ENCODE data around the gene CACNA2D1.

CACNA2D1 gene

GRCh38 chr7:81983406-81983805, 460.2 kb downstream of the CACNA2D1 start:
- DNase-seq (ENCODE audit: low read depth, low spot score) = no peak
- no peak overlapping the region for H3K4me3 ChIP-seq (ENCODE audit: low read depth, low read length)
- in situ Hi-C loops (cut with HindIII; ENCODE audit: low sequenced_read_pairs) = no loop called here
- TF ChIP-seq CTCF (IDR thresholded peaks at IDR 0.05; ENCODE audit: low read depth, low read length) = no peak

GRCh38 chr7:81973117-81973516, 470.5 kb downstream of the CACNA2D1 start:
- no peak overlapping the region for H3K4me3 ChIP-seq (ENCODE audit: low read depth, low read length)
- in situ Hi-C loops (cut with HindIII; ENCODE audit: low sequenced_read_pairs) = no loop called here
- DNase-seq (ENCODE audit: low read depth, low spot score) = no peak
- TF ChIP-seq CTCF (IDR thresholded peaks at IDR 0.05; ENCODE audit: low read depth, low read length) = no peak

DNA sequence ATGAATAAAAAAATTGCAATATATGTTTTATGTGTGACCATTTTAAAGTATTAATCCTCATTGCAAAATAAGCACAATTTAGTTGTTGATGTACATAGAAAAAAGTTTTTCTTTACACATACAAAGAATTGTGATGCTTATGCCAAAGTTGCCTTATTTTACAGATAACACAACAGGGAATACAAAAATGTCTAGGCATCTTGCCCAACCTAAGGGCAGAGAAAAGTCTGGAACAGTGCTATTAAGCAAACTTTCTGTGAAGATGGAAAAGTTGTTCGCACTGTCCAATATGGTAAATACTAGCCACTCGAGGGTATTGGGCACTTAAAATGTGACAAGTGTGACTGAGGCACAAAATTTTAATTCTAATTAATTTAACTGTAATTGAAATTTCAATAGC, 483.6 kb downstream of the CACNA2D1 start:
- H3K4me3 ChIP-seq (ENCODE audit: low read depth, low read length) = no peak overlapping the region
- no peak for TF ChIP-seq CTCF (IDR thresholded peaks at IDR 0.05; ENCODE audit: low read depth, low read length)
- DNase-seq (ENCODE audit: low read depth, low spot score) = no peak
- in situ Hi-C loops (cut with HindIII; ENCODE audit: low sequenced_read_pairs) = no loop called here

DNA sequence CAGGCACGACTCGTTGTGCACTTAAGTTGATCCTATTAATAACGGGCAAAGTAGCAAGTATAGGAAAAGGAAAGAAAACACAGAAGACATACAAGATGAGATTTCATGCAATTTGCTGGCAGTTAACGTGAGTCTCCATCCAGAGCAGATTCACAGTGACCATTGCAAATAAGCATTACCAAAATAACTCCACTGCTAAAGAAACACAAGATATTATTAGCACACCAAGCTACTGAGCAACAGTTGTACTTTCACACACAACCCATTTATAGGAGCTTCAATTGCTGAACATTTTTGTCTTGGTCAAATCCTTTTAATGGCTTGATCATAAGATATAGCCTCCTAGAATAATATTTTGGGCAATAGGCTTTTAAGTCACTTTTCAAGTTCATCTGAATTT, 486.1 kb downstream of the CACNA2D1 start:
- no peak for DNase-seq (ENCODE audit: low read depth, low spot score)
- TF ChIP-seq CTCF (IDR thresholded peaks at IDR 0.05; ENCODE audit: low read depth, low read length) = no peak
- no peak overlapping the region for H3K4me3 ChIP-seq (ENCODE audit: low read depth, low read length)
- in situ Hi-C loops (cut with HindIII; ENCODE audit: low sequenced_read_pairs) = no loop called here

GRCh38 chr7:81956520-81956919, 487.1 kb downstream of the CACNA2D1 start:
- TF ChIP-seq CTCF (IDR thresholded peaks at IDR 0.05; ENCODE audit: low read depth, low read length) = peak; percentile 61
- no peak overlapping the region for H3K4me3 ChIP-seq (ENCODE audit: low read depth, low read length)
- DNase-seq (ENCODE audit: low read depth, low spot score) = peak; percentile 52
- in situ Hi-C loops (cut with HindIII; ENCODE audit: low sequenced_read_pairs) = no loop called here

- no peak for DNase-seq (ENCODE audit: low read depth, low spot score)
- no peak for TF ChIP-seq CTCF (IDR thresholded peaks at IDR 0.05; ENCODE audit: low read depth, low read length)
- in situ Hi-C loops (cut with HindIII; ENCODE audit: low sequenced_read_pairs) = no loop called here
- H3K4me3 ChIP-seq (ENCODE audit: low read depth, low read length) = no peak overlapping the region
Measured at GRCh38 chr7:81949306-81949705, 494.3 kb downstream of the CACNA2D1 start.

- DNase-seq (ENCODE audit: low read depth, low spot score) = no peak
- no peak overlapping the region for H3K4me3 ChIP-seq (ENCODE audit: low read depth, low read length)
- in situ Hi-C loops (cut with HindIII; ENCODE audit: low sequenced_read_pairs) = no loop called here
- no peak for TF ChIP-seq CTCF (IDR thresholded peaks at IDR 0.05; ENCODE audit: low read depth, low read length)
Measured at GRCh38 chr7:81944058-81944457, 499.5 kb downstream of the CACNA2D1 start.

Data from astrocyte of the spinal cord (primary cell).